GM18498 (cell line): ENCODE measurements around the gene SERGEF.
"Not testable (repeated sequence)": the region's sequence is repeated elsewhere in the genome, so short reads cannot be mapped to it uniquely, and the experiment has no call there.

Source experiments
- ATAC-seq: cut with Tn5 transposase; IDR thresholded peaks from one replicate; pipeline ENCODE4 v1.9.1; 2021; ENCODE audit warnings: mild to moderate bottlenecking, moderate library complexity; ENCODE audit not compliant: unreplicated experiment

SERGEF gene

GRCh38 chr11:17914957-17915356 is 97.9 kb downstream of the SERGEF start:
- no peak for ATAC-seq

- ATAC-seq, result peak; percentile 44
These were observed 105.8 kb downstream of the SERGEF start for GRCh38 chr11:17907046-17907445.

GRCh38 chr11:17906436-17906835 is 106.4 kb downstream of the SERGEF start:
- ATAC-seq, result no peak

GRCh38 chr11:17905477-17905876 is 107.4 kb downstream of the SERGEF start:
- ATAC-seq, result peak; percentile 96

GRCh38 chr11:17901481-17901880 is 111.4 kb downstream of the SERGEF start:
- no peak for ATAC-seq

- no peak for ATAC-seq
These were observed 114.1 kb downstream of the SERGEF start for GRCh38 chr11:17898782-17899181.

- ATAC-seq, result no peak
These were observed 114.8 kb downstream of the SERGEF start for GRCh38 chr11:17898071-17898470.

GRCh38 chr11:17897495-17897894 is 115.4 kb downstream of the SERGEF start:
- ATAC-seq, result no peak

- ATAC-seq, result not testable (repeated sequence)
These were observed 116.2 kb downstream of the SERGEF start for GRCh38 chr11:17896496-17897151.

- no peak for ATAC-seq
These were observed 117.8 kb downstream of the SERGEF start for GRCh38 chr11:17894929-17895658.

- ATAC-seq, result no peak
These were observed 120.4 kb downstream of the SERGEF start for GRCh38 chr11:17892409-17892808.

- no peak for ATAC-seq
These were observed 122.5 kb downstream of the SERGEF start for GRCh38 chr11:17890325-17890724.

- ATAC-seq, result no peak
These were observed 125.1 kb downstream of the SERGEF start for GRCh38 chr11:17887779-17888178.

- no peak for ATAC-seq
These were observed 128.9 kb downstream of the SERGEF start for GRCh38 chr11:17883946-17884345.

GRCh38 chr11:17883057-17883456 is 129.8 kb downstream of the SERGEF start:
- ATAC-seq, result no peak

GRCh38 chr11:17878743-17879142 is 134.1 kb downstream of the SERGEF start:
- ATAC-seq, result no peak

- ATAC-seq, result no peak
These were observed 135.0 kb downstream of the SERGEF start for GRCh38 chr11:17877886-17878285.

GRCh38 chr11:17876827-17877226 is 136.0 kb downstream of the SERGEF start:
- ATAC-seq, result no peak

GRCh38 chr11:17875891-17876290 is 137.0 kb downstream of the SERGEF start:
- ATAC-seq, result no peak

- ATAC-seq, result no peak
These were observed 139.3 kb downstream of the SERGEF start for GRCh38 chr11:17873586-17873985.

- not testable (repeated sequence) for ATAC-seq
These were observed 144.4 kb downstream of the SERGEF start for GRCh38 chr11:17868398-17868797.

- no peak for ATAC-seq
These were observed 145.5 kb downstream of the SERGEF start for GRCh38 chr11:17867341-17867740.
